Trophoblast cell (in vitro differentiated cells and primary cell): ENCODE data around the gene PPP1R11.

ENCODE experiments used
- DNase-seq, 2 donors: peaks; one replicate each; pipeline ENCODE4 v3.0.0-alpha.2; 2016
- H2AFZ ChIP-seq: 2 replicates; pipeline ENCODE4 v1.6.1; 2013; ENCODE audit warnings: low read length, moderate library complexity, mild to moderate bottlenecking; ENCODE audit not compliant: insufficient read depth, poor library complexity
- H2AK5ac ChIP-seq: 2 replicates; pipeline ENCODE4 v1.6.1; 2013; ENCODE audit warnings: mild to moderate bottlenecking, low read length
- H2BK120ac ChIP-seq: 2 replicates; pipeline ENCODE4 v1.6.1; 2013; ENCODE audit warnings: low read length, mild to moderate bottlenecking, moderate library complexity; ENCODE audit not compliant: insufficient read depth, poor library complexity
- H2BK12ac ChIP-seq: 2 replicates; pipeline ENCODE4 v1.6.1; 2013; ENCODE audit warnings: mild to moderate bottlenecking, low read length, moderate library complexity
- H2BK5ac ChIP-seq: 2 replicates; pipeline ENCODE4 v1.6.1; 2013; ENCODE audit warnings: low read length, low read depth, moderate library complexity, mild to moderate bottlenecking; ENCODE audit not compliant: poor library complexity
- H3K14ac ChIP-seq: 2 replicates; pipeline ENCODE4 v1.6.1; 2013; ENCODE audit warnings: mild to moderate bottlenecking, low read length
- H3K18ac ChIP-seq: 2 replicates; pipeline ENCODE4 v1.6.1; 2013; ENCODE audit warnings: mild to moderate bottlenecking, low read length
- H3K23ac ChIP-seq: 2 replicates; pipeline ENCODE4 v1.6.1; 2013; ENCODE audit warnings: low read length
- H3K27ac ChIP-seq: 2 replicates; pipeline ENCODE4 v1.5.1; 2013; ENCODE audit warnings: low read depth, mild to moderate bottlenecking, inconsistent platforms, low read length, moderate library complexity
- H3K27me3 ChIP-seq: 2 replicates; pipeline ENCODE4 v1.6.1; 2013; ENCODE audit warnings: inconsistent platforms, mild to moderate bottlenecking, low read length, moderate library complexity; ENCODE audit not compliant: insufficient read depth
- H3K36me3 ChIP-seq, 2 experiments: 1 replicate in 1 of 2; 2 replicates in 1 of 2; pipeline ENCODE4 v1.6.1; 2013; ENCODE audit warnings: low read length in 2 of 2, mild to moderate bottlenecking in 2 of 2, moderate library complexity in 1 of 2; ENCODE audit not compliant: insufficient read depth in 2 of 2, control insufficient read depth in 1 of 2
- H3K4ac ChIP-seq: 2 replicates; pipeline ENCODE4 v1.6.1; 2013; ENCODE audit warnings: low read depth, mild to moderate bottlenecking, low read length, moderate library complexity
- H3K4me1 ChIP-seq, 2 experiments: 1 replicate in 1 of 2; 2 replicates in 1 of 2; pipeline ENCODE4 v1.6.1; 2013; ENCODE audit warnings: low read length in 2 of 2, mild to moderate bottlenecking in 2 of 2, moderate library complexity in 1 of 2; ENCODE audit not compliant: insufficient read depth in 2 of 2, control insufficient read depth in 1 of 2
- H3K4me2 ChIP-seq: 2 replicates; pipeline ENCODE4 v1.6.1; 2013; ENCODE audit warnings: inconsistent platforms, mild to moderate bottlenecking, low read length, moderate library complexity
- H3K4me3 ChIP-seq: 2 replicates; pipeline ENCODE4 v1.5.1; 2013; ENCODE audit warnings: mild to moderate bottlenecking, low read depth, low read length, inconsistent platforms
- H3K79me1 ChIP-seq: one replicate; pipeline ENCODE4 v1.6.1; 2013; ENCODE audit warnings: low read length
- H3K79me2 ChIP-seq: 2 replicates; pipeline ENCODE4 v1.6.1; 2013; ENCODE audit warnings: low read length, mild to moderate bottlenecking; ENCODE audit not compliant: control insufficient read depth, insufficient read depth, poor library complexity
- H3K9ac ChIP-seq: 2 replicates; pipeline ENCODE4 v1.6.1; 2013; ENCODE audit warnings: mild to moderate bottlenecking, low read length
- H3K9me3 ChIP-seq: 2 replicates; pipeline ENCODE4 v1.6.1; 2013; ENCODE audit warnings: low read depth, mild to moderate bottlenecking, control low read depth, inconsistent platforms, low read length; ENCODE audit not compliant: insufficient read depth
- H4K12ac ChIP-seq: 2 replicates; pipeline ENCODE4 v1.6.1; 2013; ENCODE audit warnings: low read depth, mild to moderate bottlenecking, low read length, moderate library complexity
- H4K8ac ChIP-seq: 2 replicates; pipeline ENCODE4 v1.6.1; 2013; ENCODE audit warnings: low read depth, mild to moderate bottlenecking, low read length, moderate library complexity
- H4K91ac ChIP-seq: one replicate; pipeline ENCODE4 v1.6.1; 2013; ENCODE audit warnings: low read depth, mild to moderate bottlenecking, low read length, moderate library complexity
- WGBS: extraction: QIAGEN DNeasy Blood & Tissue Kit; methylation state at CpG from one replicate; pipeline ENCODE4 v1.1.7; 2013; ENCODE audit warnings: missing lambda C conversion rate; ENCODE audit not compliant: insufficient read length, insufficient coverage; ENCODE audit errors: extremely low coverage; 5-methylcytosine and 5-hydroxymethylcytosine counted together

The PPP1R11 gene

GRCh38 chr6:30042476-30042875 lies 24.5 kb upstream of the PPP1R11 start:
- H2AFZ ChIP-seq, result no peak overlapping the region
- no peak overlapping the region for H2BK120ac ChIP-seq
- peaks cover 0 to 3% of the 10 kb centered on the region in 2 experiments for H3K4me1 ChIP-seq
- no peak overlapping the region for H4K12ac ChIP-seq
- no peak overlapping the region for H4K8ac ChIP-seq
- no peaks in the 10 kb centered on the region for H3K36me3 ChIP-seq
- WGBS, result no CpG with 5 or more reads among the region's 1 CpG
- DNase-seq, result no peak
- no peak overlapping the region for H2BK12ac ChIP-seq
- H3K4me3 ChIP-seq, result no peak overlapping the region
- H3K9me3 ChIP-seq, result no peaks in the 10 kb centered on the region
- H4K91ac ChIP-seq, result no peak overlapping the region
- no peaks in the 10 kb centered on the region for H3K27me3 ChIP-seq
- no peak overlapping the region for H3K14ac ChIP-seq
- H3K4ac ChIP-seq, result no peak overlapping the region
- H2BK5ac ChIP-seq, result no peak overlapping the region
- no peak overlapping the region for H3K18ac ChIP-seq
- H3K27ac ChIP-seq, result no peak overlapping the region
- H2AK5ac ChIP-seq, result no peak overlapping the region
- no peak overlapping the region for H3K4me2 ChIP-seq
- no peak overlapping the region for H3K23ac ChIP-seq
- H3K79me2 ChIP-seq, result no peaks in the 10 kb centered on the region
- H3K9ac ChIP-seq, result no peak overlapping the region
- H3K79me1 ChIP-seq, result no peaks in the 10 kb centered on the region

- no peaks in the 10 kb centered on the region for H3K27me3 ChIP-seq
- H3K79me2 ChIP-seq, result no peaks in the 10 kb centered on the region
- no peak overlapping the region for H2BK120ac ChIP-seq
- no peak for DNase-seq
- H2AK5ac ChIP-seq, result no peak overlapping the region
- H3K27ac ChIP-seq, result no peak overlapping the region
- H4K91ac ChIP-seq, result no peak overlapping the region
- H4K12ac ChIP-seq, result no peak overlapping the region
- no peak overlapping the region for H2AFZ ChIP-seq
- no peak overlapping the region for H2BK5ac ChIP-seq
- no peak overlapping the region for H2BK12ac ChIP-seq
- H3K4me1 ChIP-seq, result peaks cover 0 to 3% of the 10 kb centered on the region in 2 experiments
- H3K14ac ChIP-seq, result no peak overlapping the region
- H3K4me2 ChIP-seq, result no peak overlapping the region
- no CpG with 5 or more reads among the region's 1 CpG for whole genome bisulfite sequencing
- no peak overlapping the region for H3K18ac ChIP-seq
- H4K8ac ChIP-seq, result no peak overlapping the region
- H3K79me1 ChIP-seq, result no peaks in the 10 kb centered on the region
- no peaks in the 10 kb centered on the region for H3K36me3 ChIP-seq
- H3K9me3 ChIP-seq, result no peaks in the 10 kb centered on the region
- H3K4me3 ChIP-seq, result no peak overlapping the region
- H3K9ac ChIP-seq, result no peak overlapping the region
- H3K23ac ChIP-seq, result no peak overlapping the region
- no peak overlapping the region for H3K4ac ChIP-seq
Observed at GRCh38 chr6:30042914-30043313, 24.1 kb upstream of the PPP1R11 start.

GRCh38 chr6:30043744-30044143 lies 23.3 kb upstream of the PPP1R11 start:
- Histone ChIP-seq H3K27ac (no peak overlapping the region), H3K4me2 (no peak overlapping the region), H3K4me3 (no peak overlapping the region), H3K79me2 (no peaks in the 10 kb centered on the region), H3K14ac (no peak overlapping the region), H3K79me1 (no peaks in the 10 kb centered on the region), H2BK12ac (no peak overlapping the region), H3K9ac (no peak overlapping the region), H3K27me3 (no peaks in the 10 kb centered on the region), H3K4me1 (peaks cover 0 to 3% of the 10 kb centered on the region in 2 experiments), H2BK5ac (no peak overlapping the region), H3K18ac (no peak overlapping the region), H4K8ac (no peak overlapping the region), H4K91ac (no peak overlapping the region), H2AFZ (no peak overlapping the region), H3K23ac (no peak overlapping the region), H2BK120ac (no peak overlapping the region), H3K36me3 (no peaks in the 10 kb centered on the region), H4K12ac (no peak overlapping the region), H3K4ac (no peak overlapping the region), H3K9me3 (no peaks in the 10 kb centered on the region), H2AK5ac (no peak overlapping the region)
- DNase-seq, result no peak
- WGBS, result no CpG with 5 or more reads among the region's 2 CpGs

GRCh38 chr6:30044630-30045029 lies 22.4 kb upstream of the PPP1R11 start:
- no peak overlapping the region for H4K91ac ChIP-seq

More at GRCh38 chr6:30044630-30045029, 22.4 kb upstream of the PPP1R11 start:
- Histone ChIP-seq H3K14ac (no peak overlapping the region), H4K8ac (no peak overlapping the region), H3K18ac (no peak overlapping the region), H2BK120ac (no peak overlapping the region), H3K79me1 (no peaks in the 10 kb centered on the region), H3K27me3 (no peaks in the 10 kb centered on the region), H3K9me3 (no peaks in the 10 kb centered on the region), H3K4ac (no peak overlapping the region), H2BK5ac (no peak overlapping the region), H3K79me2 (no peaks in the 10 kb centered on the region), H3K4me3 (no peak overlapping the region), H2BK12ac (no peak overlapping the region), H3K27ac (no peak overlapping the region), H3K23ac (no peak overlapping the region), H3K4me1 (peaks cover 0 to 3% of the 10 kb centered on the region in 2 experiments), H2AFZ (no peak overlapping the region), H2AK5ac (no peak overlapping the region), H4K12ac (no peak overlapping the region), H3K9ac (no peak overlapping the region), H3K4me2 (no peak overlapping the region), H3K36me3 (no peaks in the 10 kb centered on the region)
- no CpG with 5 or more reads among the region's 2 CpGs for WGBS
- DNase-seq, result peak in 1 of 2 donors; percentile 4
